NCI-H2196 (cell line): ENCODE results near the gene GABRP.
"Not testable (repeated sequence)": the region's sequence is repeated elsewhere in the genome, so short reads cannot be mapped to it uniquely, and the experiment has no call there.

ENCODE experiments used
- DNase-seq: peaks from one replicate; lab custom pipeline; 2025; ENCODE audit not compliant: unreplicated experiment; lab: John Stamatoyannopoulos, UW

Gene GABRP

DNA sequence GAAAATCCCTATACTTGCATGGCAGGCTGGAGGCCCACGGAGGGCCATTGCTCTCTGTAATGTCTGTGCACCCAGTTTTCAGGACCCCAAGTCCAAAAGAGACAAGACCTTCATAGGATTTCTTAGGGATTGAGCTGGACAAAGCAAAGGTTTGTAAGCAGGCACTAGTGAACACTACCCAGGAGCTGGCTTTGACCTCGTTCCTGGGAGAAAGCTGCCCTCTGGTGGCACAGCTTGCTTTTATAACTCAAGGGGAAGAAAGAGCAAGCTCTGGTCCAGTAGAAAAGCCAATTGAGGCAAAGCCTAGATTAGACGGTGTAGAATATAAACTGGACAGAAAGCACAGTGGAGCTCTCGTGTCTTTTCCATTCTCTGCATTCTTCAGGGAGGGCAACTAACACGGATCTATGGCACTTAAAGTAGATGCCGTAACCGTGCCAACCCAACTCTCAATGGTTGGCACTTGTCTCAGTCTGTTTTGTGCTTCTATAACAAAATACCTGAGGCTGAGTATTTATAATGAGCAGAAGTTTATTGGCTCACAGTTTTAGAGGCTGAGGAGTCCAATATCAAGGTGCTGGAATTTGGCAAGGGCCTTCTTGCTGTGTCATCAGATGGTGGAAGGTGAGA, 7.9 kb downstream of the GABRP start:
- peak; percentile 60 for DNase-seq

DNA sequence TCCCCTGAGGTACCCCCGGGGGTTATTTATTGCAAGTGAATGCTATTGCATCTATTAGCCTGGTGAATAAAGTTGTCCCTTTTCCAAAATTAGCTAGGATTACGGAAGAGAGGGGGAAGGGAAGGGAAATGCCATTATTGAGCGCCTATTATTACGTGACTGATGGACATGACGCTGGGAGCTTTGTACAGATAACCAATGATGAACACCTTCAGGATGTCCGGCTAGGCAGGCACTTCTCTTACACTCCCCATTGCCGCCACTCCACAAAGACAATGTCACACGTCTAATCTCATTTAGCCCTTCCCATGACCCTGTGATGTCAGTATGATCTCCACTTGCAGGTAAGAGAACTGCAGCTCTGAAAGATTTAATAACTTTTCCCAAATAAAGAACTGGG, 9.4 kb downstream of the GABRP start:
- DNase-seq = no peak

DNA sequence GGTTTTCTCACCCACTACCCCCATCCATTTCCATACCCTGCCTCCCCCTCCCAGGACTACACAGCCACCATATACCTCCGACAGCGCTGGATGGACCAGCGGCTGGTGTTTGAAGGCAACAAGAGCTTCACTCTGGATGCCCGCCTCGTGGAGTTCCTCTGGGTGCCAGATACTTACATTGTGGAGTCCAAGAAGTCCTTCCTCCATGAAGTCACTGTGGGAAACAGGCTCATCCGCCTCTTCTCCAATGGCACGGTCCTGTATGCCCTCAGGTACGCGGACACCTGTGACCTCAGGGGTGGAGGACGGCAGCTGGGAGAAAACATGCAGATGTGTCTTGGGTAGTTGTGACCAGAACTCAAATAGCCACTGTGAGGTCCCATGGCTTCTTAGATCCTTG, 11.6 kb downstream of the GABRP start:
- DNase-seq = no peak

DNA sequence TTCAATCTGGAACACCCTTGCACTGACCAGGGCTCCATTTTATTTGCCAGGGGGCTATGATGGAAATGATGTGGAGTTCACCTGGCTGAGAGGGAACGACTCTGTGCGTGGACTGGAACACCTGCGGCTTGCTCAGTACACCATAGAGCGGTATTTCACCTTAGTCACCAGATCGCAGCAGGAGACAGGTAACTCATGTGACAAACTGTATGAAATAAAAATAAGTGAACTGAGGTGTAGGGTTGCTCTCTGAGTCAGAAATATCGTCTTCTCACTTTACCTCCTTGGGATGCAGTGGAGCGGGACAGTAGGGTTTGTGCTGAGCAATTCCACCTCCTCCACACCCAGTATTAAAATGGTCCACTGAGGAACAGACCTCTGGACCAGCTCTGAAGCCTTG, 22.1 kb downstream of the GABRP start:
- DNase-seq = no peak

DNA sequence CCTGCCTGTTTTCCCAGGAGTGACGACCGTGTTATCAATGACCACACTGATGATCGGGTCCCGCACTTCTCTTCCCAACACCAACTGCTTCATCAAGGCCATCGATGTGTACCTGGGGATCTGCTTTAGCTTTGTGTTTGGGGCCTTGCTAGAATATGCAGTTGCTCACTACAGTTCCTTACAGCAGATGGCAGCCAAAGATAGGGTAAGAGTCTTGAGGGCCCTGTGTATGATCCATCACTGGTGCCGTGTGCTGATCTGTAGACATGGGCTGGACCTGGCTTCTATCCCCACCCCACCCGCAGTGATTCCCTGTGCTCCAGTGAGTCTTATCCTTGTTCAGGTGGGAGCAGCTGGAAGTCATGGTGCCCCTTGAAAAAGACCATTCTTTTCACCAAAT, 26.0 kb downstream of the GABRP start:
- peak; percentile 23 for DNase-seq

DNA sequence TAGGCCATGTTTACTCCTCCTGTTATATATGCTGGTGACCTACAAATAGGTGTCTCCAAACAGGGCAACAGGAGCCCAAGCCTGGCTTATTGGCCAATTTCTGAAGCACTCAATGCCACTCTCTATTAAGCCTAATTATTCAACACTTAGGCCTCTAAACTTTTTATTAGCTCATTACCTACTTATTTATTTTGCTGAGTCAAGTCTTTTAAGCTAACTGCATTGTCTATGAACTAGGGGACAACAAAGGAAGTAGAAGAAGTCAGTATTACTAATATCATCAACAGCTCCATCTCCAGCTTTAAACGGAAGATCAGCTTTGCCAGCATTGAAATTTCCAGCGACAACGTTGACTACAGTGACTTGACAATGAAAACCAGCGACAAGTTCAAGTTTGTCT, 28.2 kb downstream of the GABRP start:
- DNase-seq = no peak

DNA sequence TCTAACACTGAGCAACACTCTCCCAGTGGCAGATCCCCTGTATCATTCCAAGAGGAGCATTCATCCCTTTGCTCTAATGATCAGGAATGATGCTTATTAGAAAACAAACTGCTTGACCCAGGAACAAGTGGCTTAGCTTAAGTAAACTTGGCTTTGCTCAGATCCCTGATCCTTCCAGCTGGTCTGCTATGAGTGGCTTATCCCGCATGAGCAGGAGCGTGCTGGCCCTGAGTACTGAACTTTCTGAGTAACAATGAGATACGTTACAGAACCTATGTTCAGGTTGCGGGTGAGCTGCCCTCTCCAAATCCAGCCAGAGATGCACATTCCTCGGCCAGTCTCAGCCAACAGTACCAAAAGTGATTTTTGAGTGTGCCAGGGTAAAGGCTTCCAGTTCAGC, 29.7 kb downstream of the GABRP start:
- no peak for DNase-seq

DNA sequence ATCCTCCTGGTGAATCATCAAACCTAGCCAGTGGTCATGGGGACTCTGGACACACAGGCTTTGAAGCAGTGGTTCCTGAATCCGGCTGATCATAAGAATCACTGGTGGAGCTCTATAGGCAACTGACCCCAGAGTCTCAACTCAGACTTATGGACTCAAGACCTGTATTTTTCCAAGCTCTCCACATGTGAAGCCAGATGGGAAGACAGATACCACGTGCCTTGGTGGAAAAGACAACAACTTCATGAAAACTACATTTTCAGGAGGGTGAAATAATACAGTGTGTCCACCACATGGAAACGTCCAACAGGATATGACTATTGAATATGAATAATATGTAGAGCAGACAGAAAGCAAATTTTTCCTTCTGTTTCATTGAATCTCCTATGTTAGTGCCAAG, 33.7 kb downstream of the GABRP start:
- DNase-seq = no peak

DNA sequence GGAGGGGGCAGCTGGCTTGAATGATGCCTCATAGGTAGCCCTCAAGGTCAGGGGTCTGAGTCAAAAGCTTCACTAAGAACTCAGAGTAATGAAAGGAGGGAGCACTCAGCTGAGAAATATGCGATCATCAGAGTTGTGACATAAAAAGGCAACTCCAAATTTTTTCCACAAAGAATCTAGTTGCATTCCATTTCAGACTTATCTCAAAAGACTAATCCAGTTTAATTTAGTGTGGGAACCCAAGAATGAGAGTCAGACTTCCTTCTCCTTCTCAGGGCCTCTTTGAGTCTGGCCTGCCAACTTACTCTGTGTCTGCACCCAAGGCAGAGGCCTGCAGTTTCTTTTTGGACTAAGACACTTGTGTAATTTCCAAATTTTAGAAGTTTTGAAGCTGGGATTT, 34.7 kb downstream of the GABRP start:
- no peak for DNase-seq

DNA sequence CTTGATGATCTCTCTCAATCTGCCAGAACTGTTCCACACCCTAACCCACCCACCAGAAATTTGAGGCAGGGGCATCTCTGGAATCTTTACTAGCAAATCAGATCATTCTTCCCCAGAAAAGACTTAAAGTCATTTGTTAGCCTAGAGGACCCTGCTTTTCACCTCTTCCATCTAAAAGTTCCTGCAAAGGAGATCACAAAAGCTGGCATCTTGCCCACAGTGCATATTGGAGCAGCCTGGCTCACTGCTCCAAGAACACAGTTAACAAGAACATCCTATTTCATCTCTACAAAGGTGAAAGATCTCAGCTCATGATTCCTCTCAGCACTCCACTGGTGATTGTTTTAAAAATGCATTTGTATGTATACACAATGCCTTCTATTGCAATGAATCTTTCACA, 36.3 kb downstream of the GABRP start:
- DNase-seq = no peak

DNA sequence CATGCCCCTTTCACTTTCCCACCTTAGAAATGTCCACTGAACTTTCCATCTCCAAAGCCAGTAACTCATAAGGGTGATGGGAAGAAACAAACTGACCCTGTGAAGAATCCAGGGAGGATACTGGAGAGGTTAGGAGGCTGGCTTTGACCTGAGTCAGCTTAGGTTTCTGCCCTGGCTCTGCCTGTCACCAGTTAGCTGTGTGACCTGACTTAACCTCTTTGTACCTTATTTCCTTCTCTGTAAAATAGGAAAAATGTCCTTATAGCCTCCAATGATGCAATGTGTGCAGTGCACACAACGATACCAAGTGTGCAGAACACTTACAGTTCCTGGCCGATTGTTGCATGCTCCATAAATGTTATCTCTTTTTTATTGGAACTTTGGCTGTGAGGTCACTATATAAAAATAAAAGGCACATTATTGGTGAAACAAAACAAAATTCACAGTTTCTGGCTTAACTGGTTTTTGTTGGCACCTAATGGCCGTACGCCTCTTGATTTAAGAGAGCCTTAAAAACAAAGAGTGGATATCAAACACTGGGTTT, 37.8 kb downstream of the GABRP start:
- DNase-seq = no peak

DNA sequence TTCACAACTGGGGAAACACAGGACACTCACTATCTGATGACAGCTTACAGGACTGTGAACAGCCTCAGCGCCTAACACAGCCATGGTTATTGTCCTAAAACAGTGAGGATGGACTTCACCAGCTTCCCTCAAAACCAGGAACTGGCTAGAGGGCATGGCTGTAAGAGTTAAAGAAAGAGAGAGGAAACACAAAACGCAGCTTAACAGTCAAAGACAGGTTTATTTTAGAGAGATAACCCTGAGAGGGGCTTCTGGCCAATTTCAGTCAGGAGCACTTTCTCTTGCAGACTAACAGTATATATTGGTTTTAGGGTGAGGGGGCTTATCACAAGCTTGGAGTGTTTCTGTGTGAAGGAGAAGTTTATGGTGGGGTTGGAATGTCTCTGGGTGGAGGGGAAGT, 42.6 kb downstream of the GABRP start:
- DNase-seq = no peak

DNA sequence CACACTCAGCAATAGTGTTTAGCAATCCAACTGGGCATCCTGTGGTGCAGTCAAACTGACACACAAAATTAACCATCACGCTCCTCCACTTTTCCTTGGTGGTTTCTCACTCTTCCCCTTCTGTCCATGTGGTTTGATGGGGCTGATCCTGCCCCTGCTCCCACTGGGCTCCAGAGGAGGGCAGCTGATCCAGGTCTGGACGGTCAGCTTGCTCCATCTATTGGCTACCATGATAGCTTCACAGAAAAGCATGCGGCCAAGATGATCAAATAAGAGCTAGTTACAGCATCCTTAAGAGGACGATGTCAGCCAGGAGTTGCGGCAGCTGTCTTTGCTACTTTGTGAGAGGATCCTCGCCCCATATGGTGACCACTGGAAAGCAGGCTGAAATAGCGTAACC, 48.7 kb downstream of the GABRP start:
- DNase-seq = no peak

DNA sequence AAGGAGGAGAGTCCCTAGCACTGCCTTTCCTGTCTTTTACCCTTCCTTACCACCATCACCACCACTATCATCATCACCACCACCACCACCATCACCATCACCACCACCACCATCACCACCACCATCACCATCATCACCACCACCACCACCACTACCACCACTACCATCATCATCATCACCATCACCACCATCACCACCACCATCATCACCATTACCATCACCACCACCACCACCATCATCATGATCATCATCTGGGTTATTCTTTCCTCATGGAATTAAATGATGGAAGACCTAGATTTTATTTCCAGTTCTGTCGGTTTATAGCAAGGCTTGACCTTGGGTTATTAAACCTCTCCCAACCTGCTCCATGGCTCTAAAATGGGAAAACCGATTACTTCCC, 50.5 kb downstream of the GABRP start:
- not testable (repeated sequence) for DNase-seq

DNA sequence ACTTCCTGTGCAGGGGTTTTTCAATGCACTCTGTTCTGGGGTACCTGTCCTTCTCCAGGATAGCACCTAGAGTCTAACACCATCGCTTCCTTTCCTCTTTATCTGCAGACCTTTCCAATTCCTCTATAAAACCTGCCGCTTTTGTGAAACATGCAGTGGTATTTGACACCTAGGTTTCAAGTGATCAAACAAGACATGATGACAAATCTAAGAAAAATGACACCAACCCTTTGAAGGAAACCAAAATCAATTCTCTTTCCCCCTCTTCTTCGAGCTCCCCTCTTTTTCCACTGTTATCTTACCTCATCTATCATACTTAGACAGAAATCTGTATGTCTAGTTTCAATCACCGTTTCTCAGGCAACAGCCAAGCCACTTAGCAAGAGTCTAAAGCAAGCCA, 52.7 kb downstream of the GABRP start:
- DNase-seq = no peak

DNA sequence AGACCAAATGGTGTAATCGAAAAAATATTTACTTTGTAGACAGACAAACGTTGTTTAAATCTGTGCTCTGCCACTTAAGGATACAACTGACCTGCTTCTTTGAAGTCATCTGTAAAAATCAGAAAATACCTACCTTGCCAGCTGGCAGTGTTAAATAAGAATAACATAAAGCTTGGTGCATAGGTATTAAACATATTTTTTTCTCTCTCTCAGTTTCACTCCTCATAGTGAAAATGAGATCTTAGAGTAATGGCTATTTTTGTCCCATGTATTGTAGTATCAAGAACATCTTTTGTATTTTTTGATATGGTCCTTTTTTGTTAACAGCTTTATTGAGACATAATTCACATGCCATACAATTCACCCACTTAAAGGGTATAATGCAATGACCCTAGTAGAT, 60.3 kb downstream of the GABRP start:
- no peak for DNase-seq

DNA sequence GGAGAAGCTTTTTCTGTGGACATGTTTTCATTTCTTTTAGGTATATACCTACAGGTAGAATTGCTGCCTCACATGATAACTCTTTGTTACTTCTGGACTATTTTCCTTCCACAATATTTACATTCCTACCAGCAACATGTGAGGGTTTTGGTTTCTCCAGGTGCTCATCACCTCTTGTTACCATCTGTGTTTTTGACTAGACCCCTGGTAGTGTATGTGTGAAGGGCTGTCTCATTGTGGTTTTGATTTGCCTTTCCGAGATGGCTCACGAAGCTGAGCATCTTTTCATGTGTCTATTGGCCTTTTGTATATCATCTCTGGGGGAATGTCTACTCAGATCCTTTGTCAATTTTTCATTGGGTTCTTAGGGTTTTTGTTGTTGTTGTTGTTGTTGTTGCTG, 61.1 kb downstream of the GABRP start:
- DNase-seq = no peak

DNA sequence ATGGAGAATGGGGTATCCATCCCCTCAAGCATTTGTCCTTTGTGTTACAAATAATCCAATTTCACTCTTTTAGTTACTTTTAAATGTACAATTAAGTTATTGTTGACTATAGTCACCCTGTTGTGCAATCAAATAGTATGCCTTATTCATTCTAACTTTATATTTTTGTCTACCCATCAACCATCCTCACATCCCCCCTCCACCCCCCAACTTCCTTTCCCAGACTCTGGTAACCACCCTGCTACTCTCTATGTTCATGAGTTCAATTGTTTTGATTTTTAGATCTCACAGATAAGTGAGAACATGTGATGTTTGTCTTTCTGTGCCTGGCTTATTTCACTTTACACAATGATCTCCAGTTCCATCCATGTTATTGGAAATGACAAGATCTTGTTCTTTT, 62.9 kb downstream of the GABRP start:
- DNase-seq = no peak

DNA sequence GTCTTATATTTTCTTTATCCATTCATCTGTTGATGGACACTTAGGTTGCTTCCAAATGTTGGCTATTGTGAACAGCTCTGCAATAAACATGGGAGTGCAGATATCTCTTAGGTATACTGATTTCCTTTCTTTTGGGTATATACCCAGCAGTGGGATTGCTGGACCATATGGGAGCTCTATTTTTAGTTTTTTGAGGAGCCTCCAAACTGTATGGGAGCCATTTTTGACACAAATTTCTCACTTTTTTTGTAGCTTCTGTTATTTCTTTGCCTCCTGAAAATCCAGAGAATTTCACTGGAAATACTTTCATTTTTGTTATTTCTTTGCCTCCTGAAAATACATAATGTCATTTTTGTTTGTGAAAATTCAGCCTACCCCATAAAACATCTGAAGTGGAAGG, 63.3 kb downstream of the GABRP start:
- DNase-seq = no peak

DNA sequence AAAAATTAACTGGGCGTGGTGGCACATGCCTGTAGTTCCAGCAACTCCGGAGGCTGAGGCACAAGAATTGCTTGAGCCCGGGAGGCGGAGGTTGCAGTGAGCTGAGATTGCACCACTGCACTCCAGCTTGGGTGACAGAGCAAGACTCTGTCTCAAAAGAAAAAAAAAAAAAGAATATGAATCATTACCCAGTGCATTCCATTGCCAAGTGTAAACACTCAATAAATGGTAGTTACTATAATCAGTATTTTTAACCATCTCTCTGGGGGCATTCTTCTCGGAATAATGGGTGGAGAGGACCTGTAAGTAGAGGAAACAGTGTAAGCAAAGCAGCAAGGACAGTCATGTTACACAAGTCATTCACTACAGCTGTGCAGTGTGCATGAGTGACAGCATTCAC, 64.5 kb downstream of the GABRP start:
- no peak for DNase-seq

DNA sequence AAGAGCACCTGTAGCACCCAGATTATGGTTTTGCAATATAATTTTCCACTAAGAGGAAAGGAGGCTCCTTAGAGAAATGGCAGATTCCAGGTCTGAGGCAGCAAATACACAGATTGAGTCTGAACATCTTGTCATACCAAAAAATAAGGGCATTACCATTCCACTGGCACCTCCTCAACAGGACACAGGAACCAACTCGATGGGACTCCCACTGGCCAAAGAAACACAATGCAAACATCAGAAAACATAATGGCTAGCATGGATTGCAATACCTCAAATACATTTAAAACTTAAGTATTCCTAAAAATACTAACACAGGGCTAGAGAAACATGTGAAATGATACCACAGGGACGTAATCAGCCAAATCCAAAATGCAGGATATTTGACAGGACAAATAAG, 65.8 kb downstream of the GABRP start:
- no peak for DNase-seq

DNA sequence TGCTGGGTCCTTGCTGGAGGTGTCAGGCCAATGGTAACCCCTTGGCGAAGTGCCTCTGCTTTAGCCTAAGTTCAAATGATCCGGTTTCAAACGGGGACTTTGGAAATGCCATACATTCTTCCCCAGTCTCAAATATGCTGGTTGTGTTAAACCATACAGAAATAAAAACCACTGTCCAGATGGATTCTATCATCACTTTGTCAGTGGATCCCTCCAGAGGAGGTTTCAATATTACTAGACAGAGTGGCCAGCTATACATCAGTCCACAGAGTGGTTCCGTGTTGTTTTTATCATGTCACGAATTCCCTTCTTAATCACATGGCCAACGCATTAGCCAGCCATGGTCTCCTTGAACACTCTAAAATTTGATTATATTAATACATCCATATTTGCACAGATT, 71.0 kb downstream of the GABRP start:
- no peak for DNase-seq

DNA sequence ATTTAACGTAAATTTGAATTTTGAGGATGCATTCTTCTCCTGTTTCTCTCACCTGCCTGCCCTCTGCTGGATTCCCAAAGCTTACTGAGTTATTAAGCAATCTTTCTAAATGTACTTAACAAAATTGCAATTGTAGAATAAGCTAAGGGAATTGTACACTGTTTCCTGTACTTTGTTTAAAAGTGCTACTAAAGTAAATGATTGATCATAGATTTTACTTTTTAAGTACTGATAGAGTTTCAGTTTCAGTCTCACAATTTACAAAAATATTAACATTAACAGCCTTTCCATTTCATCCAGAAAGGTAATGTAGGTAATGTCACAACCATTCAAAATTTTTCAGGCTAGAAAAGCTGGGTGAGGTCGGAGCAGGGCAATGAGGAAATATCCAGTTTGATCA, 73.5 kb downstream of the GABRP start:
- no peak for DNase-seq

DNA sequence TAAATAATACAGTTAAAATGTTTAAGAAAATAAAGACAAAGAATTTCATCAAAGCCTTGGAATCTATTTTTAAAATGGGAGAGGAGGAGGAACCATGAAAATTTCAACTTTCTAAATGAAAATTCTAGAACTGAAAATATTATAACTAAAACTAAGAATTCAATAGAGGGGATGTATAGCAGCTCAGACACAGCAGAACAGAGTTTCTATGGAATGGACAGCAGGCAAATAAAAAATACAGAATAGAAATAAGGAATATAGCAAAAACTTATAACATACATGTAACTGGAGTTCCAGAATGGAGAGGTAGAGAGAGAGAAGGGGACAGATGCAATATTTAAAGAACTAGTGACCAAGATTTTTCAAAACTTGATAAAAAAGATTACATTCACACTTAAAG, 76.9 kb downstream of the GABRP start:
- no peak for DNase-seq
